Fibroblast of lung (primary cell): Measurements from ENCODE around the gene LDHD. TPM values are rescaled to one million over a fixed set of nuclear protein-coding genes. Genes with fewer than 3 reads are reported as not detected.
A peak's percentile ranks its signal among the peaks of the same experiment; 100 is the strongest.

Experiments
- DNase-seq, 2 donors: peaks; one replicate each; pipeline versions ENCODE4 v3.0.0 to v3.0.0-alpha.2; 2010; ENCODE audit warnings: low read depth in 2 of 2
- H2AFZ ChIP-seq: 2 replicates; pipeline ENCODE4 v1.5.1; 2012; ENCODE audit warnings: low read length, control low read depth, inconsistent platforms
- H3K27ac ChIP-seq: 2 replicates; pipeline ENCODE4 v1.5.1; 2011; ENCODE audit warnings: low read length, control low read depth; ENCODE audit not compliant: insufficient read depth
- H3K27me3 ChIP-seq: 2 replicates; pipeline ENCODE4 v1.5.1; 2011; ENCODE audit warnings: mild to moderate bottlenecking, low read length; ENCODE audit not compliant: control insufficient read depth, insufficient read depth
- H3K36me3 ChIP-seq: 2 replicates; pipeline ENCODE4 v1.5.1; 2011; ENCODE audit warnings: low read length; ENCODE audit not compliant: control insufficient read depth, insufficient read depth
- H3K4me1 ChIP-seq: 2 replicates; pipeline ENCODE4 v1.5.1; 2011; ENCODE audit warnings: low read length; ENCODE audit not compliant: control insufficient read depth, insufficient read depth; ENCODE audit errors: extremely low read depth
- H3K4me2 ChIP-seq: 2 replicates; pipeline ENCODE4 v1.5.1; 2011; ENCODE audit warnings: low read length, control low read depth; ENCODE audit not compliant: insufficient read depth; ENCODE audit errors: extremely low read depth
- H3K4me3 ChIP-seq, 4 experiments: fragments of 200-600 bp in 1 of 4; sonication (generic) in 1 of 4; replicated peaks in 1 of 4; 2 replicates each; pipeline ENCODE4 v1.5.1; 2011 to 2016; ENCODE audit warnings: low read length in 4 of 4, low read depth in 3 of 4, mild to moderate bottlenecking in 3 of 4, control low read depth in 2 of 4, inconsistent platforms in 1 of 4, mixed read lengths in 1 of 4; ENCODE audit not compliant: insufficient read depth in 1 of 4; ENCODE audit errors: control extremely low read depth in 1 of 4
- H3K79me2 ChIP-seq: 2 replicates; pipeline ENCODE4 v1.5.1; 2012; ENCODE audit warnings: mild to moderate bottlenecking, low read length, inconsistent platforms; ENCODE audit not compliant: control insufficient read depth, insufficient read depth
- H3K9ac ChIP-seq: 2 replicates; pipeline ENCODE4 v1.5.1; 2011; ENCODE audit warnings: mild to moderate bottlenecking, low read length, control low read depth; ENCODE audit not compliant: insufficient read depth
- H3K9me3 ChIP-seq: 2 replicates; pipeline ENCODE4 v1.5.1; 2012; ENCODE audit warnings: low read depth, low read length; ENCODE audit not compliant: control insufficient read depth, insufficient read depth
- H4K20me1 ChIP-seq: 2 replicates; pipeline ENCODE4 v1.5.1; 2011; ENCODE audit warnings: low read length; ENCODE audit not compliant: control insufficient read depth, insufficient read depth; ENCODE audit errors: extremely low read depth
- EZH2 ChIP-seq: IDR thresholded peaks from 2 replicates; pipeline ENCODE4 v1.5.1; 2012; ENCODE audit warnings: low read length, control low read depth, mild to moderate bottlenecking; ENCODE audit errors: missing control alignments
- polyA minus RNA-seq: library from RNA; depleted of rRNA, polyadenylated mRNA; stranded (reverse); fragments of >200 nt; gene quantifications from 2 replicates; pipeline ENCODE4 v1.2.3, GENCODE V29; 2011; ENCODE audit warnings: low replicate concordance
- polyA plus RNA-seq, 2 donors: library from polyadenylated mRNA; depleted of rRNA in 1 of 2; stranded (reverse) in 1 of 2; unstranded in 1 of 2; fragments of >200 nt; gene quantifications; 2 replicates each; pipeline ENCODE4 v1.2.1, GENCODE V29; 2011 to 2012; ENCODE audit warnings: missing spikeins in 1 of 2
- total RNA-seq: library from RNA; depleted of rRNA; stranded (reverse); fragments of >200 nt; gene quantifications from 2 replicates; pipeline ENCODE4 v1.2.1, GENCODE V29; 2014
- TF ChIP-seq, protein P1 (sequence below), 2 donors: IDR thresholded peaks in 1 of 2; conservative IDR thresholded peaks in 1 of 2; 1 replicate in 1 of 2; 2 replicates in 1 of 2; pipeline ENCODE4 v1.5.1; 2011 to 2012; ENCODE audit warnings: low read length in 2 of 2, control low read depth in 1 of 2, inconsistent platforms in 1 of 2, low read depth in 1 of 2, mild to moderate bottlenecking in 1 of 2

Gene LDHD
- total RNA-seq (1.0 and 4.5 TPM in 2 replicates), polyA plus RNA-seq (0.27 and 0.52 TPM in 2 replicates), polyA minus RNA-seq (0.27 TPM in 1 of 2 replicates, not detected in the other)
- polyA plus RNA-seq (2012): 0.35 and 0.91 TPM in 2 replicates

DNA sequence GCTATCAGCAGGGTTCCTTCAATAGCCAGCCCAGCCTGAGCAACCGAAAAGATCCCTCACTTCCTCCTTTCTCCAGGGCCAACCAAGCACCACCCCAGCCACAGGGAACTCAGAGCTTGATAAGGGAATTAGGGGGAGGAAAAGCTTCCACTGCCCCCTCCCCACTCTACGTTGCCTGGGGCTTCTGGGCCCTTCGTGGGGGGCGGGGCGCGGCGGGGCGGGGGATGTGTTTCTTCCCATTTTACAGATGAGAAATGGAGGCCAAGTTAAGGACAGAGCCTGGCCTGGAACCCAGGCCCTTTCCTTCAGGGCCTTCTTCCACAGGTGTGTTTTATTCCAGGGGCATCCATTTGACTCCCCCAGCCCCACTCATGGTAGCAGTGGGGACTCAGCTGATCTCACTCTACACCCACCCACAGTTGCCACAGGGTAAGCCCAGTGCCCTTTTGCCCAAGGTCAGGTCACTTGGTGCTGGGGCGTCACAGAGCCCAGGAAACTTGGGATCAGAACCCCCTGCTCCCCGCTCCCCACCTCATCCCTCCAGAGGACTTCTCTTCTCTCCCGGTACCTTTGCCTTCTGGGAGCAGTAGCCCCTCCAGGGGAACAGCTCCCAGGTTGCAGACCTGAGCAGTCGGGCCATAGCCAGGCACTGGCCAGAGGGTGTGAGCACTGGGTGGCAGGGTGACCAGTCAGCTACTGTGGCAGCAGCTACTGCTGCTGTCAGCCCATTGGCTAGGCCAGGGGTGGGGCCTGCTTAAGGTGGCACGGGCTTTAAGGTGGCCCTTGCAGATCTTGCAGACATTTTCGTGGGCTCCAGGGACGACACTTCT is at the start of gene LDHD:
Gene LDHD (minus strand): TSS at position 700 of the 830 bp plus-strand sequence. CDS start 60 bp downstream, at position 640.
- no peak within 1 kb of the TSS for H2AFZ ChIP-seq

DNA sequence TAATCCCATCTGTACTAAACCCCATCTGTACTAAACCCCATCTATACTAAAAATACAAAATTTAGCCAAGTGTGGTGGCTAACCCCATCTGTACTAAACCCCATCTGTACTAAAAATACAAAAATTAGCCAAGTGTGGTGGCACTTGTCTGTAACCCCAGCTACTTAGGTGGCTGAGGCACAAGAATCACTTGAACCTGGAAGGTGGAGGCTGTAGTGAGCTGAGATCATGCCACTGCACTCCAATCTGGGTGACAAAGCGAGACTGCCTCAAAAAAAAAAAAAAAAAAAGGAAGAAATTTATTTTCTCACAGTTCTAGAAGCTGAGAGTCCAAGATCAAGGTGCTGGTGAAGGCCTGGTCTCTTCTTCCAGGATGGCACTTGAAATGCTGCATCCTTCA is 43.8 kb upstream of the LDHD start:
- Histone ChIP-seq H3K79me2 (no peaks in the 10 kb centered on the region), H3K4me3 (no peak overlapping the region), H4K20me1 (no peaks in the 10 kb centered on the region), H3K36me3 (no peaks in the 10 kb centered on the region), H3K4me2 (no peak overlapping the region), H3K27me3 (no peaks in the 10 kb centered on the region), H3K27ac (no peak overlapping the region), H3K9ac (no peak overlapping the region), H3K4me1 (no peaks in the 10 kb centered on the region), H3K9me3 (no peaks in the 10 kb centered on the region), H2AFZ (no peak overlapping the region)
- TF ChIP-seq EZH2: no peak
- TF ChIP-seq, protein P1, sequence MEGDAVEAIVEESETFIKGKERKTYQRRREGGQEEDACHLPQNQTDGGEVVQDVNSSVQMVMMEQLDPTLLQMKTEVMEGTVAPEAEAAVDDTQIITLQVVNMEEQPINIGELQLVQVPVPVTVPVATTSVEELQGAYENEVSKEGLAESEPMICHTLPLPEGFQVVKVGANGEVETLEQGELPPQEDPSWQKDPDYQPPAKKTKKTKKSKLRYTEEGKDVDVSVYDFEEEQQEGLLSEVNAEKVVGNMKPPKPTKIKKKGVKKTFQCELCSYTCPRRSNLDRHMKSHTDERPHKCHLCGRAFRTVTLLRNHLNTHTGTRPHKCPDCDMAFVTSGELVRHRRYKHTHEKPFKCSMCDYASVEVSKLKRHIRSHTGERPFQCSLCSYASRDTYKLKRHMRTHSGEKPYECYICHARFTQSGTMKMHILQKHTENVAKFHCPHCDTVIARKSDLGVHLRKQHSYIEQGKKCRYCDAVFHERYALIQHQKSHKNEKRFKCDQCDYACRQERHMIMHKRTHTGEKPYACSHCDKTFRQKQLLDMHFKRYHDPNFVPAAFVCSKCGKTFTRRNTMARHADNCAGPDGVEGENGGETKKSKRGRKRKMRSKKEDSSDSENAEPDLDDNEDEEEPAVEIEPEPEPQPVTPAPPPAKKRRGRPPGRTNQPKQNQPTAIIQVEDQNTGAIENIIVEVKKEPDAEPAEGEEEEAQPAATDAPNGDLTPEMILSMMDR (conservative IDR thresholded peaks at IDR 0.05 in 1 of 2, IDR thresholded peaks at IDR 0.05 in 1 of 2; ENCODE audit: low read depth in 1 of 2, low read length in 2 of 2): no peak
- DNase-seq: no peak

More for the DNA sequence above, at the start of gene LDHD:
- no peaks in the 10 kb centered on the region for H3K36me3 ChIP-seq
- TF ChIP-seq EZH2: no peak
- TF ChIP-seq, protein P1 (conservative IDR thresholded peaks at IDR 0.05 in 1 of 2, IDR thresholded peaks at IDR 0.05 in 1 of 2; ENCODE audit: low read depth in 1 of 2, low read length in 2 of 2): no peak
- H3K4me3 ChIP-seq: peak within 1 kb of the TSS in 2 of 4 experiments; percentile 44 to 51
- peak; percentile 56 to 62 for DNase-seq
- H3K9me3 ChIP-seq: no peaks in the 10 kb centered on the region
- no peak within 1 kb of the TSS for H3K9ac ChIP-seq
- H3K4me1 ChIP-seq: peaks cover 4% of the 10 kb centered on the region
- no peaks in the 10 kb centered on the region for H3K79me2 ChIP-seq
- no peaks in the 10 kb centered on the region for H4K20me1 ChIP-seq
- no peaks in the 10 kb centered on the region for H3K27me3 ChIP-seq
- H3K4me2 ChIP-seq: no peak within 1 kb of the TSS
- no peak within 1 kb of the TSS for H3K27ac ChIP-seq

DNA sequence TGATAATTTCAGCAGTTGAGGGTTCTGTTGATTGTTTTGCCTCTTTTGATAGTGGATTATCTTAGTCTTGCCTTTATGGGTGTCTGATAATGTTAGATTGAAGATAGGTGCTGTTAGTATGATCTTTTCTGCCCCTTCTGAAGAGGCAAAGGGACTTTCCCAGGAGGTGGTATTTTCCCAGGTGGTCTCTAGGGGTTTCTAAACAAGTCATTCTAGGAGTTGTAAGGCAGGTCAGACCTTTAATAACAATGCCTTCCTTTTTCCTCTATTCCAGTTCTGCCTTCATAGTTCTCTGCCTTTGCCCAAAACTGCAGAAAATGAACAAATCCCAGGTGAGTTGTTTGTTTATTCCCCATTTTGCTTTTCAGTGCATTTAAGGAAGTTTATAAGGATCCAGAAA is 36.1 kb upstream of the LDHD start:
- Histone ChIP-seq H3K4me2 (no peak overlapping the region), H3K27me3 (no peaks in the 10 kb centered on the region), H3K79me2 (peaks cover 5% of the 10 kb centered on the region), H3K36me3 (no peaks in the 10 kb centered on the region), H4K20me1 (no peaks in the 10 kb centered on the region), H3K9ac (no peak overlapping the region), H3K9me3 (no peaks in the 10 kb centered on the region), H2AFZ (no peak overlapping the region), H3K27ac (no peak overlapping the region), H3K4me3 (no peak overlapping the region), H3K4me1 (no peaks in the 10 kb centered on the region)
- no peak for DNase-seq
- TF ChIP-seq EZH2: no peak
- TF ChIP-seq, protein P1 (conservative IDR thresholded peaks at IDR 0.05 in 1 of 2, IDR thresholded peaks at IDR 0.05 in 1 of 2; ENCODE audit: low read depth in 1 of 2, low read length in 2 of 2): no peak
